OCI-LY1 (cell line): ENCODE results near the gene ZNF407.

ENCODE experiments used
- H2AFZ ChIP-seq: fragments of 200-600 bp; sonication (generic), shearing (Covaris generic); 2 replicates; pipeline ENCODE4 v1.6.0; 2014; ENCODE audit warnings: antibody characterized with exemption, mild to moderate bottlenecking, low read length
- H3F3A ChIP-seq: fragments of 200-600 bp; sonication (generic), shearing (Covaris generic); 2 replicates; pipeline ENCODE4 v1.6.0; 2014; ENCODE audit warnings: mild to moderate bottlenecking, antibody characterized with exemption, low read length, moderate library complexity; ENCODE audit not compliant: insufficient read depth
- H3K27ac ChIP-seq: fragments of 200-600 bp; sonication (generic); 2 replicates; pipeline ENCODE4 v1.5.1; 2014; ENCODE audit warnings: low read length, mixed run types, mild to moderate bottlenecking, low read depth; ENCODE audit not compliant: poor library complexity, severe bottlenecking
- H3K27me3 ChIP-seq: fragments of 200-600 bp; sonication (generic); 2 replicates; pipeline ENCODE4 v1.6.0; 2014; ENCODE audit warnings: antibody characterized with exemption, mild to moderate bottlenecking, low read length, moderate library complexity; ENCODE audit not compliant: insufficient read depth
- H3K36me3 ChIP-seq: fragments of 200-600 bp; sonication (generic); 2 replicates; pipeline ENCODE4 v1.6.1; 2014; ENCODE audit warnings: mild to moderate bottlenecking, antibody characterized with exemption, low read length, moderate library complexity, mixed read lengths; ENCODE audit not compliant: insufficient read depth
- H3K4me1 ChIP-seq: fragments of 200-600 bp; sonication (generic); 2 replicates; pipeline ENCODE4 v1.5.1; 2014; ENCODE audit warnings: mild to moderate bottlenecking, low read length, moderate library complexity; ENCODE audit not compliant: insufficient read depth, severe bottlenecking
- H3K4me2 ChIP-seq: fragments of 200-600 bp; sonication (generic), shearing (Covaris generic); 2 replicates; pipeline ENCODE4 v1.6.1; 2014; ENCODE audit warnings: low read length
- H3K4me3 ChIP-seq: fragments of 200-600 bp; sonication (generic); 2 replicates; pipeline ENCODE4 v1.5.1; 2014; ENCODE audit warnings: low read length, low read depth, mild to moderate bottlenecking, mixed read lengths; ENCODE audit not compliant: poor library complexity, severe bottlenecking
- H3K79me2 ChIP-seq: fragments of 200-600 bp; shearing (Covaris generic); 2 replicates; pipeline ENCODE4 v1.6.1; 2016; ENCODE audit warnings: mixed run types, low read length, mixed read lengths; ENCODE audit not compliant: insufficient read depth
- H3K9ac ChIP-seq: fragments of 200-600 bp; sonication (generic), shearing (Covaris generic); 2 replicates; pipeline ENCODE4 v1.6.1; 2014; ENCODE audit warnings: mild to moderate bottlenecking, low read length, mixed read lengths
- H3K9me2 ChIP-seq: fragments of 200-600 bp; sonication (generic), shearing (Covaris generic); 2 replicates; pipeline ENCODE4 v1.6.1; 2014; ENCODE audit warnings: low read depth, mild to moderate bottlenecking, low read length, mixed read lengths
- H3K9me3 ChIP-seq: fragments of 200-600 bp; shearing (Covaris generic); 2 replicates; pipeline ENCODE4 v1.6.1; 2014; ENCODE audit warnings: low read length, mixed read lengths
- H4K20me1 ChIP-seq: fragments of 200-600 bp; sonication (generic), shearing (Covaris generic); 2 replicates; pipeline ENCODE4 v1.6.0; 2016; ENCODE audit warnings: mild to moderate bottlenecking, low read length; ENCODE audit not compliant: insufficient read depth
- EZH2 ChIP-seq: fragments of 200-600 bp; sonication (generic), shearing (Covaris generic); IDR thresholded peaks from 2 replicates; pipeline ENCODE4 v1.8.0; 2017; ENCODE audit warnings: borderline replicate concordance, mixed run types, mild to moderate bottlenecking, antibody characterized with exemption, low read length, moderate library complexity, mixed read lengths
- TF ChIP-seq, protein P1 (sequence below): fragments of 200-600 bp; sonication (generic), shearing (Covaris generic); IDR thresholded peaks from 2 replicates; pipeline ENCODE4 v1.5.1; 2017; ENCODE audit warnings: mild to moderate bottlenecking, antibody characterized with exemption, low read length, moderate library complexity, mixed read lengths

Gene ZNF407

GRCh38 chr18:74898965-74899364 lies 301.3 kb downstream of the ZNF407 start:
- TF ChIP-seq, protein P1, sequence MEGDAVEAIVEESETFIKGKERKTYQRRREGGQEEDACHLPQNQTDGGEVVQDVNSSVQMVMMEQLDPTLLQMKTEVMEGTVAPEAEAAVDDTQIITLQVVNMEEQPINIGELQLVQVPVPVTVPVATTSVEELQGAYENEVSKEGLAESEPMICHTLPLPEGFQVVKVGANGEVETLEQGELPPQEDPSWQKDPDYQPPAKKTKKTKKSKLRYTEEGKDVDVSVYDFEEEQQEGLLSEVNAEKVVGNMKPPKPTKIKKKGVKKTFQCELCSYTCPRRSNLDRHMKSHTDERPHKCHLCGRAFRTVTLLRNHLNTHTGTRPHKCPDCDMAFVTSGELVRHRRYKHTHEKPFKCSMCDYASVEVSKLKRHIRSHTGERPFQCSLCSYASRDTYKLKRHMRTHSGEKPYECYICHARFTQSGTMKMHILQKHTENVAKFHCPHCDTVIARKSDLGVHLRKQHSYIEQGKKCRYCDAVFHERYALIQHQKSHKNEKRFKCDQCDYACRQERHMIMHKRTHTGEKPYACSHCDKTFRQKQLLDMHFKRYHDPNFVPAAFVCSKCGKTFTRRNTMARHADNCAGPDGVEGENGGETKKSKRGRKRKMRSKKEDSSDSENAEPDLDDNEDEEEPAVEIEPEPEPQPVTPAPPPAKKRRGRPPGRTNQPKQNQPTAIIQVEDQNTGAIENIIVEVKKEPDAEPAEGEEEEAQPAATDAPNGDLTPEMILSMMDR: no peak
- no peak for TF ChIP-seq EZH2

DNA sequence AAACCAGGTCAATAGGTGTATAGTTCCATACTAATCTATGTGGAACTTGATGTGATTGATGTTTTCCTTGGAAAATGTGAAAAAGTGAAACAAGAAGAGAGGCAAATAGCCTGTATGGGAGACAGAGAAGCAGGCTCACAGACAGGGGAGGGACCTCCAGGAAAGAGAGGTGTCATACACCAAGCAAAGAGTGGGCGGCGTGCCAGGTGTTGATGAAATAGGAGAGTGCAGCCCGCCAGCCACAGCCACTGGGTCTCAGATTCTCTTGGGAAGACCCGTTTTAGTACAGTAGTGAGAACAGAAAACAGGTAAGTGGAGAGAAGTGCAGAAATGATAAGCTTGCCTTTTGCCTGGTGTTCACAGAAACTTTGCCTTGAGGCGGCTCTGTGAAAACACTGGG lies 301.9 kb downstream of the ZNF407 start:
- TF ChIP-seq, protein P1: no peak
- TF ChIP-seq EZH2: no peak

More at GRCh38 chr18:74898965-74899364, 301.3 kb downstream of the ZNF407 start:
- Histone ChIP-seq H3K4me3 (no peak overlapping the region), H3F3A (no peaks in the 10 kb centered on the region), H3K9me2 (no peaks in the 10 kb centered on the region), H3K9ac (no peak overlapping the region), H3K36me3 (no peaks in the 10 kb centered on the region), H3K79me2 (no peaks in the 10 kb centered on the region), H3K27ac (no peak overlapping the region), H2AFZ (no peak overlapping the region), H3K4me2 (no peak overlapping the region), H4K20me1 (no peaks in the 10 kb centered on the region), H3K9me3 (no peaks in the 10 kb centered on the region), H3K4me1 (no peaks in the 10 kb centered on the region), H3K27me3 (no peaks in the 10 kb centered on the region)

GRCh38 chr18:74901362-74902146 lies 303.9 kb downstream of the ZNF407 start:
- Histone ChIP-seq H3K4me2 (no peak overlapping the region), H3K9me2 (no peaks in the 10 kb centered on the region), H3K36me3 (no peaks in the 10 kb centered on the region), H3K9ac (no peak overlapping the region), H3K4me3 (no peak overlapping the region), H2AFZ (no peak overlapping the region), H3K27me3 (no peaks in the 10 kb centered on the region), H3F3A (no peaks in the 10 kb centered on the region), H3K79me2 (no peaks in the 10 kb centered on the region), H3K9me3 (no peaks in the 10 kb centered on the region), H3K27ac (no peak overlapping the region), H3K4me1 (no peaks in the 10 kb centered on the region), H4K20me1 (no peaks in the 10 kb centered on the region)
- no peak for TF ChIP-seq EZH2
- TF ChIP-seq, protein P1: no peak

More for the DNA sequence above, 301.9 kb downstream of the ZNF407 start:
- H3F3A ChIP-seq: no peaks in the 10 kb centered on the region
- H3K27me3 ChIP-seq: no peaks in the 10 kb centered on the region
- no peaks in the 10 kb centered on the region for H3K9me2 ChIP-seq
- H3K4me1 ChIP-seq: no peaks in the 10 kb centered on the region
- H3K79me2 ChIP-seq: no peaks in the 10 kb centered on the region
- no peak overlapping the region for H3K4me2 ChIP-seq
- H3K4me3 ChIP-seq: no peak overlapping the region
- no peaks in the 10 kb centered on the region for H3K9me3 ChIP-seq
- no peak overlapping the region for H3K9ac ChIP-seq
- no peak overlapping the region for H2AFZ ChIP-seq
- no peaks in the 10 kb centered on the region for H4K20me1 ChIP-seq
- no peaks in the 10 kb centered on the region for H3K36me3 ChIP-seq
- H3K27ac ChIP-seq: no peak overlapping the region
